GM23338 (cell line): ENCODE data around the gene RASSF4. TPM values are rescaled to one million over a fixed set of nuclear protein-coding genes. Genes with fewer than 3 reads are reported as not detected.

ENCODE experiments used
- ATAC-seq: fragments of 200-7000 bp; cut with Tn5 transposase; 3 replicates; pipeline ENCODE4 v1.9.1; 2020
- DNase-seq: peaks from one replicate; pipeline ENCODE4 v3.0.0-alpha.2; 2015; ENCODE audit warnings: low spot score
- H2AFZ ChIP-seq: fragments of 200-600 bp; sonication (generic); 2 replicates; pipeline ENCODE4 v1.8.0; 2016; ENCODE audit warnings: antibody characterized with exemption, mild to moderate bottlenecking, moderate library complexity
- H3F3A ChIP-seq: fragments of 200-600 bp; sonication (generic); replicated peaks from 2 replicates; pipeline ENCODE4 v1.8.0; 2017; ENCODE audit warnings: antibody characterized with exemption, mixed run types, low read depth
- H3K27ac ChIP-seq: fragments of 200-600 bp; sonication (generic); 2 replicates; pipeline ENCODE4 v1.6.1; 2016; ENCODE audit warnings: low read depth
- H3K27me3 ChIP-seq: fragments of 200-600 bp; sonication (generic); 2 replicates; pipeline ENCODE4 v1.8.0; 2016; ENCODE audit warnings: mild to moderate bottlenecking, mixed run types, moderate library complexity; ENCODE audit not compliant: insufficient read depth
- H3K36me3 ChIP-seq: fragments of 200-600 bp; sonication (generic); 2 replicates; pipeline ENCODE4 v1.8.0; 2016; ENCODE audit warnings: mild to moderate bottlenecking; ENCODE audit not compliant: insufficient read depth
- H3K4me1 ChIP-seq: fragments of 200-600 bp; sonication (generic); 2 replicates; pipeline ENCODE4 v1.8.0; 2016; ENCODE audit warnings: mild to moderate bottlenecking, moderate library complexity; ENCODE audit not compliant: insufficient read depth
- H3K4me2 ChIP-seq: fragments of 200-600 bp; sonication (generic); 2 replicates; pipeline ENCODE4 v1.7.1; 2017; ENCODE audit warnings: mixed run types
- H3K4me3 ChIP-seq: fragments of 200-600 bp; sonication (generic); 2 replicates; pipeline ENCODE4 v1.6.1; 2016; ENCODE audit warnings: mixed run types
- H3K79me2 ChIP-seq: fragments of 200-600 bp; sonication (generic); replicated peaks from 2 replicates; pipeline ENCODE4 v1.8.0; 2017; ENCODE audit warnings: mild to moderate bottlenecking; ENCODE audit not compliant: insufficient read depth
- H3K9me2 ChIP-seq: fragments of 200-600 bp; sonication (generic); 2 replicates; pipeline ENCODE4 v1.8.0; 2017; ENCODE audit not compliant: insufficient read depth
- H4K20me1 ChIP-seq: fragments of 200-600 bp; sonication (generic); replicated peaks from 2 replicates; pipeline ENCODE4 v1.8.0; 2017; ENCODE audit warnings: mild to moderate bottlenecking; ENCODE audit not compliant: insufficient read depth
- H3K27ac Mint-ChIP-seq: 2 replicates; pipeline ENCODE4 v1.8.0; 2020; ENCODE audit warnings: inconsistent platforms, mild to moderate bottlenecking, moderate library complexity, mixed read lengths
- H3K27me3 Mint-ChIP-seq: 3 replicates; pipeline ENCODE4 v1.8.0; 2022; ENCODE audit warnings: low read depth, mild to moderate bottlenecking, moderate library complexity, mixed read lengths, inconsistent platforms; ENCODE audit not compliant: insufficient read depth, poor library complexity
- H3K36me3 Mint-ChIP-seq: 3 replicates; pipeline ENCODE4 v1.8.0; 2021; ENCODE audit warnings: low read depth, mild to moderate bottlenecking, inconsistent platforms, moderate library complexity, mixed read lengths
- H3K4me1 Mint-ChIP-seq: 3 replicates; pipeline ENCODE4 v1.8.0; 2020; ENCODE audit warnings: mild to moderate bottlenecking, inconsistent platforms, mixed read lengths
- H3K4me3 Mint-ChIP-seq: 3 replicates; pipeline ENCODE4 v1.8.0; 2021; ENCODE audit warnings: moderate library complexity, mild to moderate bottlenecking, inconsistent platforms, mixed read lengths
- H3K9me3 Mint-ChIP-seq: 3 replicates; pipeline ENCODE4 v1.8.0; 2020; ENCODE audit warnings: moderate library complexity, mild to moderate bottlenecking, inconsistent platforms, mixed read lengths
- CREB1 ChIP-seq: fragments of 250-450 bp; sonication (Bioruptor Pico); IDR thresholded peaks from 2 replicates; pipeline ENCODE4 v1.5.0; 2020; ENCODE audit warnings: low read depth, mild to moderate bottlenecking, moderate library complexity
- EZH2 ChIP-seq: fragments of 200-600 bp; sonication (generic); IDR thresholded peaks from one replicate; pipeline ENCODE4 v1.8.0; 2017; ENCODE audit warnings: antibody characterized with exemption, mild to moderate bottlenecking, low read depth; ENCODE audit not compliant: unreplicated experiment
- EZH2phosphoT487 ChIP-seq: fragments of 200-600 bp; sonication (generic); IDR thresholded peaks from one replicate; pipeline ENCODE4 v1.8.1; 2018; ENCODE audit warnings: antibody characterized with exemption; ENCODE audit not compliant: unreplicated experiment
- JUNB ChIP-seq: IDR thresholded peaks from one replicate; pipeline ENCODE4 v1.6.1; 2016; ENCODE audit warnings: antibody characterized with exemption; ENCODE audit not compliant: unreplicated experiment
- NANOG ChIP-seq: IDR thresholded peaks from 2 replicates; pipeline ENCODE4 v1.6.1; 2016; ENCODE audit warnings: antibody characterized with exemption, borderline replicate concordance
- POLR2AphosphoS5 ChIP-seq: IDR thresholded peaks from 2 replicates; pipeline ENCODE4 v1.6.1; 2016; ENCODE audit warnings: antibody characterized with exemption, low read depth
- STAT1 ChIP-seq: IDR thresholded peaks from one replicate; pipeline ENCODE4 v1.6.1; 2016; ENCODE audit warnings: antibody characterized with exemption; ENCODE audit not compliant: unreplicated experiment
- ZNF114 ChIP-seq: fragments of 250-450 bp; sonication (Bioruptor Pico); IDR thresholded peaks from 2 replicates; pipeline ENCODE4 v1.5.0; 2020; ENCODE audit warnings: mild to moderate bottlenecking, moderate library complexity
- ZNF331 ChIP-seq: fragments of 250-450 bp; sonication (Bioruptor Pico); IDR thresholded peaks from 2 replicates; pipeline ENCODE4 v1.5.0; 2020; ENCODE audit warnings: low read depth, mild to moderate bottlenecking, moderate library complexity
- polyA plus RNA-seq: library from polyadenylated mRNA; unstranded; fragments of >200 nt; fragmentation: Nextera tagmentation; extraction: Ambion mirVana; gene quantifications from 2 replicates; pipeline ENCODE4 v1.2.1, GENCODE V29; 2016
- total RNA-seq: library from RNA; depleted of rRNA; stranded (reverse); fragments of >200 nt; shearing (Covaris generic); gene quantifications from 2 replicates; pipeline ENCODE4 v1.2.3, GENCODE V29; 2014
- TF ChIP-seq, protein P1 (sequence below), 2 experiments: fragments of 200-600 bp in 1 of 2; sonication (generic) in 1 of 2; conservative IDR thresholded peaks; 2 replicates each; pipeline versions ENCODE4 v1.5.1 to v1.6.1; 2016 to 2017; ENCODE audit warnings: antibody characterized with exemption in 2 of 2, low read depth in 2 of 2, mild to moderate bottlenecking in 2 of 2, moderate library complexity in 1 of 2
- TF ChIP-seq, protein P2 (sequence below): IDR thresholded peaks from one replicate; pipeline ENCODE4 v1.6.1; 2018; ENCODE audit warnings: antibody characterized with exemption; ENCODE audit not compliant: unreplicated experiment
- TF ChIP-seq, protein P3 (sequence below): IDR thresholded peaks from 2 replicates; pipeline ENCODE4 v1.6.1; 2016; ENCODE audit warnings: antibody characterized with exemption

Gene RASSF4
- total and polyA plus RNA-seq, 2 experiments from 2014 or later = 12.4 to 13.6 TPM

DNA sequence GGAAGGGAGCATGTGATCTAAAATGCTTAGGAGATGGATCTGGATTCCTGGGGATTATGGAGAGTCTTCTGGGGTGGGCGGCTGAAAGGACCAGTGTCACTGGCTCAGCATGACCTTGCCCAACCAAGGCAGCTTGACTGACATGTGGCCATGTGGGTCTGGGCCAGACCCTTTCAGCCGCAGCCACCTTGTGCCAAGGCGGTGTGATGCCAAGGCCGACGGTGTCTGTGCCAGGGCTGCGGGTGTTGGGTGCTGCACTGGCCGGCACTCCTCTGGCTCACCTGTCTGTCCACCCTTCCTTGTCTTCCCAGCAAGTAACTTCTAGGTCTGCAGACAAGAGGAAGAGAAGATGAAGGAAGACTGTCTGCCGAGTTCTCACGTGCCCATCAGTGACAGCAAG, 10.3 kb downstream of the RASSF4 start (continued):
- TF ChIP-seq, protein P1, sequence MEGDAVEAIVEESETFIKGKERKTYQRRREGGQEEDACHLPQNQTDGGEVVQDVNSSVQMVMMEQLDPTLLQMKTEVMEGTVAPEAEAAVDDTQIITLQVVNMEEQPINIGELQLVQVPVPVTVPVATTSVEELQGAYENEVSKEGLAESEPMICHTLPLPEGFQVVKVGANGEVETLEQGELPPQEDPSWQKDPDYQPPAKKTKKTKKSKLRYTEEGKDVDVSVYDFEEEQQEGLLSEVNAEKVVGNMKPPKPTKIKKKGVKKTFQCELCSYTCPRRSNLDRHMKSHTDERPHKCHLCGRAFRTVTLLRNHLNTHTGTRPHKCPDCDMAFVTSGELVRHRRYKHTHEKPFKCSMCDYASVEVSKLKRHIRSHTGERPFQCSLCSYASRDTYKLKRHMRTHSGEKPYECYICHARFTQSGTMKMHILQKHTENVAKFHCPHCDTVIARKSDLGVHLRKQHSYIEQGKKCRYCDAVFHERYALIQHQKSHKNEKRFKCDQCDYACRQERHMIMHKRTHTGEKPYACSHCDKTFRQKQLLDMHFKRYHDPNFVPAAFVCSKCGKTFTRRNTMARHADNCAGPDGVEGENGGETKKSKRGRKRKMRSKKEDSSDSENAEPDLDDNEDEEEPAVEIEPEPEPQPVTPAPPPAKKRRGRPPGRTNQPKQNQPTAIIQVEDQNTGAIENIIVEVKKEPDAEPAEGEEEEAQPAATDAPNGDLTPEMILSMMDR (conservative IDR thresholded peaks at IDR 0.05; ENCODE audit: low read depth in 2 of 2) = no peak
- TF ChIP-seq, protein P2, sequence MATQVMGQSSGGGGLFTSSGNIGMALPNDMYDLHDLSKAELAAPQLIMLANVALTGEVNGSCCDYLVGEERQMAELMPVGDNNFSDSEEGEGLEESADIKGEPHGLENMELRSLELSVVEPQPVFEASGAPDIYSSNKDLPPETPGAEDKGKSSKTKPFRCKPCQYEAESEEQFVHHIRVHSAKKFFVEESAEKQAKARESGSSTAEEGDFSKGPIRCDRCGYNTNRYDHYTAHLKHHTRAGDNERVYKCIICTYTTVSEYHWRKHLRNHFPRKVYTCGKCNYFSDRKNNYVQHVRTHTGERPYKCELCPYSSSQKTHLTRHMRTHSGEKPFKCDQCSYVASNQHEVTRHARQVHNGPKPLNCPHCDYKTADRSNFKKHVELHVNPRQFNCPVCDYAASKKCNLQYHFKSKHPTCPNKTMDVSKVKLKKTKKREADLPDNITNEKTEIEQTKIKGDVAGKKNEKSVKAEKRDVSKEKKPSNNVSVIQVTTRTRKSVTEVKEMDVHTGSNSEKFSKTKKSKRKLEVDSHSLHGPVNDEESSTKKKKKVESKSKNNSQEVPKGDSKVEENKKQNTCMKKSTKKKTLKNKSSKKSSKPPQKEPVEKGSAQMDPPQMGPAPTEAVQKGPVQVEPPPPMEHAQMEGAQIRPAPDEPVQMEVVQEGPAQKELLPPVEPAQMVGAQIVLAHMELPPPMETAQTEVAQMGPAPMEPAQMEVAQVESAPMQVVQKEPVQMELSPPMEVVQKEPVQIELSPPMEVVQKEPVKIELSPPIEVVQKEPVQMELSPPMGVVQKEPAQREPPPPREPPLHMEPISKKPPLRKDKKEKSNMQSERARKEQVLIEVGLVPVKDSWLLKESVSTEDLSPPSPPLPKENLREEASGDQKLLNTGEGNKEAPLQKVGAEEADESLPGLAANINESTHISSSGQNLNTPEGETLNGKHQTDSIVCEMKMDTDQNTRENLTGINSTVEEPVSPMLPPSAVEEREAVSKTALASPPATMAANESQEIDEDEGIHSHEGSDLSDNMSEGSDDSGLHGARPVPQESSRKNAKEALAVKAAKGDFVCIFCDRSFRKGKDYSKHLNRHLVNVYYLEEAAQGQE = no peak
- TF ChIP-seq, protein P3, sequence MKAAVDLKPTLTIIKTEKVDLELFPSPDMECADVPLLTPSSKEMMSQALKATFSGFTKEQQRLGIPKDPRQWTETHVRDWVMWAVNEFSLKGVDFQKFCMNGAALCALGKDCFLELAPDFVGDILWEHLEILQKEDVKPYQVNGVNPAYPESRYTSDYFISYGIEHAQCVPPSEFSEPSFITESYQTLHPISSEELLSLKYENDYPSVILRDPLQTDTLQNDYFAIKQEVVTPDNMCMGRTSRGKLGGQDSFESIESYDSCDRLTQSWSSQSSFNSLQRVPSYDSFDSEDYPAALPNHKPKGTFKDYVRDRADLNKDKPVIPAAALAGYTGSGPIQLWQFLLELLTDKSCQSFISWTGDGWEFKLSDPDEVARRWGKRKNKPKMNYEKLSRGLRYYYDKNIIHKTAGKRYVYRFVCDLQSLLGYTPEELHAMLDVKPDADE = no peak
- TF ChIP-seq EZH2 (no peak), ZNF331 (CRISPR knock-in tag) (no peak), EZH2phosphoT487 (no peak), ZNF114 (no peak)

DNA sequence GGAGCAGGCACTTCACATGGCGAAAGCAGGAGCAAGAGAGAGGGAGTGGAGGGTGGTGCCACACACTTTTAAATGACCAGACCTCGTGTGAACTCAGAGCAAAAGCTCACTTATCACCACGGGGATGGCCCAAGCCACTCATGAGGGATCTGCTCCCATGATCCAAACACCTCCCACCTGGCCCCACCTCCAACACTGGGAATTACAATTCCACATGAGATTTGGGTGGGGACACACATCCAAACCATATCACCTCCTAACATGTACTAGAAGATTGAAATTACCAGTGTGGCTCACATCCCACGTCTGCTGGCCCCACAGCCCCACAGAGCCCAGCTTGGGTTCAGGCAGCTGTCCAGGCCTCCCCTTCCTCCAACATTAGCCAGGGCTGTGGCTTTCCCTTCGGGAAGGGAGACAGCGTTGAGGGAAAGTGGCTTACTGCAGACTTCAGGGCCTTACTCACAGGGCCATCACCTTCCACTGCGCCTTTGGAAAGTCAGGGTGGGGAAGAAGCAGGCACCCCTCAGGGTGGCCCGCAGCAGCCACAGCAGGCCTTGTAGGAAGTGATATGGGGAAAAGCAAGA, 11.3 kb downstream of the RASSF4 start:
- H3K4me1 ChIP-seq = peaks cover 30% of the 10 kb centered on the region
- H3K4me3 ChIP-seq = no peak overlapping the region
- H3K36me3 ChIP-seq = no peaks in the 10 kb centered on the region
- H3K4me3 Mint-ChIP-seq = no peak overlapping the region
- peaks cover 7% of the 10 kb centered on the region; the same call in 1 of the 2 replicates for H3K9me2 ChIP-seq
- H3K36me3 Mint-ChIP-seq = peaks cover 22% of the 10 kb centered on the region
- no peak overlapping the region for H3K27ac ChIP-seq
- no peak overlapping the region for H2AFZ ChIP-seq
- no peaks in the 10 kb centered on the region for H3F3A ChIP-seq
- no peaks in the 10 kb centered on the region; the same call in 1 of the 2 replicates for H3K79me2 ChIP-seq
- peaks cover 17% of the 10 kb centered on the region for H3K27me3 Mint-ChIP-seq
- no peak overlapping the region for H3K27ac Mint-ChIP-seq
- H3K4me1 Mint-ChIP-seq = peaks cover 39% of the 10 kb centered on the region
- no peak overlapping the region for H3K4me2 ChIP-seq
- no peaks in the 10 kb centered on the region for H4K20me1 ChIP-seq
- no peaks in the 10 kb centered on the region for H3K9me3 Mint-ChIP-seq
- DNase-seq (no peak), ATAC-seq (no peak)
- no peaks in the 10 kb centered on the region for H3K27me3 ChIP-seq
- TF ChIP-seq JUNB = no peak
- no peak for TF ChIP-seq EZH2phosphoT487
- no peak for TF ChIP-seq POLR2AphosphoS5
- TF ChIP-seq, protein P1 (conservative IDR thresholded peaks at IDR 0.05; ENCODE audit: low read depth in 2 of 2) = no peak
- no peak for TF ChIP-seq ZNF114
- no peak for TF ChIP-seq STAT1
- TF ChIP-seq NANOG = no peak
- TF ChIP-seq EZH2 = no peak
- TF ChIP-seq CREB1 (CRISPR knock-in tag) = no peak
- TF ChIP-seq, protein P3 = no peak
